Prostate gland (tissue), 2 donors: Measurements from ENCODE around the gene CLDN6. TPM values are rescaled to one million over a fixed set of nuclear protein-coding genes. Genes with fewer than 3 reads are reported as not detected.

Source experiments
- DNase-seq: peaks from one replicate; pipeline ENCODE4 v3.0.0-alpha.2; 2019; ENCODE audit warnings: low spot score
- H3K27ac ChIP-seq, 2 donors: fragments of 200-600 bp; sonication (generic); 2 replicates each; pipeline ENCODE4 v1.5.1; 2017 to 2019
- H3K27me3 ChIP-seq: fragments of 200-600 bp; sonication (generic); replicated peaks from 2 replicates; pipeline ENCODE4 v1.5.1; 2019; ENCODE audit not compliant: insufficient read depth
- H3K36me3 ChIP-seq, 2 donors: fragments of 200-600 bp; sonication (generic); 1 replicate in 1 of 2; 2 replicates in 1 of 2; pipeline versions ENCODE4 v1.5.1 to v1.8.1; 2017 to 2019
- H3K4me1 ChIP-seq: fragments of 200-600 bp; sonication (generic); replicated peaks from 2 replicates; pipeline ENCODE4 v1.5.1; 2019
- H3K4me3 ChIP-seq, 2 donors: fragments of 200-600 bp; sonication (generic); 2 replicates each; pipeline ENCODE4 v1.5.1; 2017 to 2019
- H3K9me3 ChIP-seq: fragments of 200-600 bp; sonication (generic); 2 replicates; pipeline ENCODE4 v1.5.1; 2017
- POLR2A ChIP-seq: fragments of 450-650 bp; IDR thresholded peaks from one replicate; pipeline ENCODE4 v1.6.1; 2016; ENCODE audit warnings: antibody characterized with exemption, mild to moderate bottlenecking
- POLR2AphosphoS5 ChIP-seq: sonication (generic); formaldehyde crosslinking; IDR thresholded peaks from one replicate; pipeline ENCODE4 v1.6.1; 2017; ENCODE audit warnings: antibody characterized with exemption
- WGBS: methylation state at CpG from one replicate; pipeline ENCODE4 v1.1.5; 2018; 5-methylcytosine and 5-hydroxymethylcytosine counted together
- intact Hi-C: fragments of 100-400 bp; cut with DNase I; formaldehyde crosslinking; loops from one replicate; pipeline ENCODE4 v1.14.2; 2022
- total RNA-seq, 2 donors: library from RNA; depleted of rRNA; stranded (reverse); fragments of >200 nt; gene quantifications; one replicate each; pipeline ENCODE4 v1.1.0, GENCODE V29; 2016
- TF ChIP-seq, protein P1 (sequence below), 4 experiments: fragments of 200-600 bp in 2 of 4; fragments of 450-650 bp in 2 of 4; sonication (generic) in 2 of 4; IDR thresholded peaks; 1 replicate in 3 of 4; 2 replicates in 1 of 4; pipeline ENCODE4 v1.5.1; 2016 to 2019; ENCODE audit warnings: antibody characterized with exemption in 4 of 4, mild to moderate bottlenecking in 2 of 4, moderate library complexity in 2 of 4

The CLDN6 gene
- total RNA-seq, 2 donors from 2014 or later = 0.14 TPM; not detected in 1

- DNase-seq = no peak
- H3K36me3 ChIP-seq = no peaks in the 10 kb centered on the region
- H3K4me3 ChIP-seq = no peak overlapping the region
- peaks cover 10% of the 10 kb centered on the region for H3K4me1 ChIP-seq
- 73% methylated on average over 23 of the region's 26 CpGs for WGBS
- H3K27ac ChIP-seq = no peak overlapping the region
- peaks cover 2% of the 10 kb centered on the region for H3K27me3 ChIP-seq
- TF ChIP-seq POLR2A (no peak), POLR2AphosphoS5 (no peak)
- TF ChIP-seq, protein P1, sequence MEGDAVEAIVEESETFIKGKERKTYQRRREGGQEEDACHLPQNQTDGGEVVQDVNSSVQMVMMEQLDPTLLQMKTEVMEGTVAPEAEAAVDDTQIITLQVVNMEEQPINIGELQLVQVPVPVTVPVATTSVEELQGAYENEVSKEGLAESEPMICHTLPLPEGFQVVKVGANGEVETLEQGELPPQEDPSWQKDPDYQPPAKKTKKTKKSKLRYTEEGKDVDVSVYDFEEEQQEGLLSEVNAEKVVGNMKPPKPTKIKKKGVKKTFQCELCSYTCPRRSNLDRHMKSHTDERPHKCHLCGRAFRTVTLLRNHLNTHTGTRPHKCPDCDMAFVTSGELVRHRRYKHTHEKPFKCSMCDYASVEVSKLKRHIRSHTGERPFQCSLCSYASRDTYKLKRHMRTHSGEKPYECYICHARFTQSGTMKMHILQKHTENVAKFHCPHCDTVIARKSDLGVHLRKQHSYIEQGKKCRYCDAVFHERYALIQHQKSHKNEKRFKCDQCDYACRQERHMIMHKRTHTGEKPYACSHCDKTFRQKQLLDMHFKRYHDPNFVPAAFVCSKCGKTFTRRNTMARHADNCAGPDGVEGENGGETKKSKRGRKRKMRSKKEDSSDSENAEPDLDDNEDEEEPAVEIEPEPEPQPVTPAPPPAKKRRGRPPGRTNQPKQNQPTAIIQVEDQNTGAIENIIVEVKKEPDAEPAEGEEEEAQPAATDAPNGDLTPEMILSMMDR (IDR thresholded peaks at IDR 0.05) = no peak
- intact Hi-C loops = no loop called here
- H3K9me3 ChIP-seq = no peaks in the 10 kb centered on the region
These were observed 32.0 kb upstream of the CLDN6 start for GRCh38 chr16:3049921-3050481.

DNA sequence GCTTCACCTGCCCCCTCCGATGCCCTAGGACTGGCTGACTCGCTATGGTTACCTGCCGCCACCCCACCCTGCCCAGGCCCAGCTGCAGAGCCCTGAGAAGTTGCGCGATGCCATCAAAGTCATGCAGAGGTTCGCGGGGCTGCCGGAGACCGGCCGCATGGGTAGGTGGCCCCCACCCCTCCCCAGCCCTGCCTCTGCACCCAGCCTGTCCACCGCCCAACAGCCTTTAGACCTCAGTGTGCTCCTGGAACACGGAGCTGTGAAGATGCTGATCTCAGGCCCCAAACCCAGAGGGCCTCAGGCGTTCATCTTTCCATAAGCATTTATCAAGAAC is 29.4 kb upstream of the CLDN6 start:
- TF ChIP-seq, protein P1 (IDR thresholded peaks at IDR 0.05) = no peak
- TF ChIP-seq POLR2A = no peak
- no peak for TF ChIP-seq POLR2AphosphoS5
- intact Hi-C loops = no loop called here
- Histone ChIP-seq H3K9me3 (no peaks in the 10 kb centered on the region), H3K4me3 (no peak overlapping the region), H3K36me3 (no peaks in the 10 kb centered on the region), H3K27me3 (peaks cover 2% of the 10 kb centered on the region), H3K27ac (no peak overlapping the region), H3K4me1 (peaks cover 10% of the 10 kb centered on the region)
- WGBS = 5% methylated on average over 11 of the region's 13 CpGs
- DNase-seq = no peak

DNA sequence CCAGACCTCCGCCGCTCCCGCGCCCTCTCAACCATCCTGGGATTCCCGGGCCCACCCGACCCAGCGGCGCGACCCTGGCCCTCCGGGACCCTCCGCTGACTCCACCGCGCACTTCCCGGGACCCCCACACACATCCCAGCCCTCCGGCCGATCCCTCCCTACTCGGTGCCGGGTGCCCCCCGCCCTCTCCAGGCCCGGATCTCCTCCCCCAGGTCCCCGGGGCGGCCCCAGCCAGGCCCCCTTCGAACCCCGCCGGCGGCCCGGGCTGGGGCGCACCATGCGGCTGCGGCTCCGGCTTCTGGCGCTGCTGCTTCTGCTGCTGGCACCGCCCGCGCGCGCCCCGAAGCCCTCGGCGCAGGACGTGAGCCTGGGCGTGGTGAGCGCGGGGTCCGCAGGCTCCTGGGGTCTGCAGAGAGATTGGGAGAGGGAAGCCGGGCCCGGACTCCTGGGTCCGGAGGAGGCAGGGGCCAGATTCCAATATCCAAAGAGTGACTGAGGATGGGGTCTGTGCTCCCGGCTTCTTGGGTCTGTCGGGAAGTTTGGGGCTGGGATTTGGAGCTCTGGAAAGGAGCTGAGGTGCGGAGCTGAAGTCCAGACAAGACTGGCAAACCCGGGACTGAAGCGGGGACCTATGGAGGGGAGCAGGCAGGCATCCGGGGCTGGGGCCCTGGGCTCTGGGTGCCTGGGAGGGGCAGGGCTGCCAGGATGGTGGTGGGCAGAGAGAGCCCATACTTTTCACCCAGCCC is 28.8 kb upstream of the CLDN6 start:
- Histone ChIP-seq H3K9me3 (no peaks in the 10 kb centered on the region), H3K36me3 (no peaks in the 10 kb centered on the region), H3K4me1 (peaks cover 10% of the 10 kb centered on the region), H3K27ac (no peak overlapping the region), H3K4me3 (peak overlapping the region; percentile 25 to 43), H3K27me3 (peaks cover 2% of the 10 kb centered on the region)
- intact Hi-C loops = no loop called here
- TF ChIP-seq POLR2A (no peak), POLR2AphosphoS5 (no peak)
- TF ChIP-seq, protein P1 (IDR thresholded peaks at IDR 0.05) = no peak
- DNase-seq = no peak
- 2% methylated on average over 26 of the region's 54 CpGs for WGBS

- Histone ChIP-seq H3K4me1 (peaks cover 10% of the 10 kb centered on the region), H3K9me3 (no peaks in the 10 kb centered on the region), H3K27me3 (peaks cover 2% of the 10 kb centered on the region), H3K36me3 (no peaks in the 10 kb centered on the region), H3K27ac (peak within 1 kb of the TSS in 1 of 2 donors; percentile 16), H3K4me3 (peak within 1 kb of the TSS; percentile 25 to 43)
- intact Hi-C loops = no loop called here
- 1% methylated on average over 54 of the region's 86 CpGs for WGBS
- no peak for DNase-seq
- TF ChIP-seq, protein P1 (IDR thresholded peaks at IDR 0.05) = no peak
- no peak for TF ChIP-seq POLR2AphosphoS5
- no peak for TF ChIP-seq POLR2A
These were observed 28.0 kb upstream of the CLDN6 start, which contains the start of gene MMP25 for GRCh38 chr16:3045758-3046640. Gene MMP25, plus strand, starts transcription at chr16:3046561. Its CDS starts 357 bp downstream, at chr16:3046918.
